SK-N-SH (cell line): ENCODE measurements around the gene SNHG17. TPM values are rescaled to one million over a fixed set of nuclear protein-coding genes. Genes with fewer than 3 reads are reported as not detected.

ENCODE experiments used
- CTCF ChIA-PET: fragments of 300-600, 350-600 bp; formaldehyde crosslinking; extraction: SDS; loops from one replicate; lab custom pipeline; 2021; lab: Yijun Ruan, JAX
- POLR2A ChIA-PET: fragments of 350-600 bp; sonication (Branson Sonifier 250); formaldehyde crosslinking; extraction: SDS; loops from one replicate; lab custom pipeline; 2020; ENCODE audit warnings: antibody characterized with exemption, inconsistent platforms; lab: Yijun Ruan, JAX
- DNase-seq: peaks from one replicate; pipeline ENCODE4 v3.0.0; 2012
- H2AFZ ChIP-seq: fragments of 200-600 bp; sonication (generic); 2 replicates; pipeline ENCODE4 v1.8.1; 2016; ENCODE audit warnings: antibody characterized with exemption, mild to moderate bottlenecking, low read depth
- H3F3A ChIP-seq: fragments of 200-600 bp; sonication (generic); replicated peaks from 2 replicates; pipeline ENCODE3; 2016; ENCODE audit warnings: antibody characterized with exemption, mild to moderate bottlenecking; ENCODE audit not compliant: insufficient read depth
- H3K27ac ChIP-seq, 2 experiments: fragments of 200-500 bp in 1 of 2; fragments of 200-600 bp in 1 of 2; sonication (Bioruptor generic) in 1 of 2; sonication (generic), shearing (Covaris generic) in 1 of 2; 2 replicates each; pipeline versions ENCODE4 v1.5.1 to v1.6.1; 2014 to 2016; ENCODE audit warnings: low read depth in 2 of 2, inconsistent platforms in 1 of 2, low read length in 1 of 2, mild to moderate bottlenecking in 1 of 2, mixed read lengths in 1 of 2
- H3K27me3 ChIP-seq: fragments of 200-600 bp; sonication (generic), shearing (Covaris generic); 2 replicates; pipeline ENCODE4 v1.6.1; 2016; ENCODE audit warnings: mixed run types; ENCODE audit not compliant: insufficient read depth
- H3K36me3 ChIP-seq, 2 experiments: fragments of 200-500 bp in 1 of 2; fragments of 200-600 bp in 1 of 2; sonication (Bioruptor generic) in 1 of 2; sonication (generic) in 1 of 2; replicated peaks in 1 of 2; 2 replicates each; pipeline versions ENCODE3 to v1.5.1; 2014 to 2016; ENCODE audit warnings: low read length in 1 of 2, mild to moderate bottlenecking in 1 of 2; ENCODE audit not compliant: insufficient read depth in 2 of 2, control insufficient read depth in 1 of 2
- H3K4me1 ChIP-seq, 2 experiments: fragments of 200-500 bp in 1 of 2; fragments of 200-600 bp in 1 of 2; sonication (Bioruptor generic) in 1 of 2; sonication (generic), shearing (Covaris generic) in 1 of 2; 2 replicates each; pipeline versions ENCODE4 v1.5.1 to v1.6.1; 2014 to 2016; ENCODE audit warnings: low read depth in 1 of 2, low read length in 1 of 2, mixed run types in 1 of 2; ENCODE audit not compliant: insufficient read depth in 2 of 2, control insufficient read depth in 1 of 2
- H3K4me2 ChIP-seq: fragments of 200-600 bp; sonication (generic), shearing (Covaris generic); 2 replicates; pipeline ENCODE4 v1.6.1; 2017; ENCODE audit warnings: mixed run types
- H3K4me3 ChIP-seq, 2 experiments: fragments of 200-500 bp in 1 of 2; fragments of 200-600 bp in 1 of 2; sonication (Bioruptor generic) in 1 of 2; sonication (generic), shearing (Covaris generic) in 1 of 2; 2 replicates each; pipeline versions ENCODE4 v1.5.1 to v1.8.1; 2014 to 2016; ENCODE audit warnings: low read depth in 2 of 2, inconsistent platforms in 1 of 2, low read length in 1 of 2, mild to moderate bottlenecking in 1 of 2, mixed read lengths in 1 of 2, moderate library complexity in 1 of 2
- H3K79me2 ChIP-seq: fragments of 200-600 bp; sonication (generic); 2 replicates; pipeline ENCODE4 v1.8.1; 2017; ENCODE audit warnings: mild to moderate bottlenecking; ENCODE audit not compliant: insufficient read depth
- H3K9ac ChIP-seq: fragments of 200-600 bp; sonication (generic); 2 replicates; pipeline ENCODE4 v1.6.1; 2017; ENCODE audit warnings: mixed run types
- H3K9me2 ChIP-seq: fragments of 200-600 bp; sonication (generic); 2 replicates; pipeline ENCODE4 v1.6.1; 2017; ENCODE audit warnings: mixed run types
- H3K9me3 ChIP-seq: fragments of 200-600 bp; sonication (generic); 2 replicates; pipeline ENCODE4 v1.6.1; 2017; ENCODE audit warnings: mixed run types, mild to moderate bottlenecking, moderate library complexity
- H4K20me1 ChIP-seq: fragments of 200-600 bp; sonication (generic); 2 replicates; pipeline ENCODE4 v1.6.1; 2017; ENCODE audit warnings: mild to moderate bottlenecking, mixed run types; ENCODE audit not compliant: insufficient read depth
- CHD2 ChIP-seq: fragments of 150-350 bp; IDR thresholded peaks from 2 replicates; pipeline ENCODE4 v1.6.1; 2018; ENCODE audit warnings: low read length; ENCODE audit not compliant: partially characterized antibody
- EP300 ChIP-seq, 2 experiments: IDR thresholded peaks; 2 replicates each; pipeline versions ENCODE4 v1.4.0 to v1.6.1; 2012; ENCODE audit warnings: borderline replicate concordance in 1 of 2, low read depth in 1 of 2, low read length in 1 of 2
- FOSL2 ChIP-seq: IDR thresholded peaks from 2 replicates; pipeline ENCODE4 v1.4.0; 2012; ENCODE audit warnings: low read depth, mild to moderate bottlenecking, moderate library complexity, borderline replicate concordance
- FOXJ3 ChIP-seq: sonication (generic); formaldehyde crosslinking; IDR thresholded peaks from 2 replicates; pipeline ENCODE4 v1.5.1; 2020; ENCODE audit warnings: mild to moderate bottlenecking, missing genetic modification reagents
- FOXM1 ChIP-seq: IDR thresholded peaks from 2 replicates; pipeline ENCODE4 v1.4.0; 2012; ENCODE audit warnings: low read depth, mild to moderate bottlenecking
- GABPA ChIP-seq: IDR thresholded peaks from 2 replicates; pipeline ENCODE4 v1.4.0; 2012; ENCODE audit warnings: low read depth, mild to moderate bottlenecking
- MAX ChIP-seq: IDR thresholded peaks from 2 replicates; pipeline ENCODE4 v1.4.0; 2012; ENCODE audit warnings: low read depth
- MEF2A ChIP-seq: IDR thresholded peaks from 2 replicates; pipeline ENCODE4 v1.4.0; 2012; ENCODE audit warnings: low read depth, borderline replicate concordance
- NFIC ChIP-seq: IDR thresholded peaks from 2 replicates; pipeline ENCODE4 v1.4.0; 2012; ENCODE audit warnings: borderline replicate concordance
- RCOR1 ChIP-seq: fragments of 150-350 bp; IDR thresholded peaks from 2 replicates; pipeline ENCODE4 v1.6.1; 2017; ENCODE audit warnings: antibody characterized with exemption, low read length
- RFX5 ChIP-seq: IDR thresholded peaks from 2 replicates; pipeline ENCODE4 v1.6.1; 2012; ENCODE audit warnings: mild to moderate bottlenecking, improper control_type of control experiment, low read length
- RXRA ChIP-seq: IDR thresholded peaks from 2 replicates; pipeline ENCODE4 v1.4.0; 2012; ENCODE audit warnings: low read depth, mild to moderate bottlenecking, borderline replicate concordance
- YY1 ChIP-seq: IDR thresholded peaks from 2 replicates; pipeline ENCODE4 v1.4.0; 2012; ENCODE audit warnings: low read depth, mild to moderate bottlenecking
- ZBTB33 ChIP-seq: IDR thresholded peaks from 2 replicates; pipeline ENCODE4 v1.4.0; 2012; ENCODE audit warnings: low read depth, borderline replicate concordance
- WGBS: methylation state at CpG from one replicate; pipeline ENCODE4 v1.1.6; 2017; ENCODE audit warnings: low lambda C conversion rate; 5-methylcytosine and 5-hydroxymethylcytosine counted together
- polyA plus RNA-seq, 3 experiments: library from polyadenylated mRNA; depleted of rRNA; stranded (reverse); fragments of >200 nt; gene quantifications; 2 replicates each; pipeline ENCODE4 v1.2.3, GENCODE V29; 2012
- TF ChIP-seq, protein P1 (sequence below): fragments of 150-350 bp; IDR thresholded peaks from 2 replicates; pipeline ENCODE4 v1.6.1; 2016; ENCODE audit warnings: mild to moderate bottlenecking, low read depth, low read length

SNHG17 gene
- polyA plus RNA-seq, 1 of the 3 experiments (the other 2 are of a cell fraction): 40.3 TPM

GRCh38 chr20:38445901-38446425, 10.8 kb upstream of the SNHG17 start:
- CTCF ChIA-PET: interaction anchor here (0.6 to 4.2 kb wide), 24 partner anchors 8 to 603 kb away, joined by 3 to 75 read pairs (median 4); partner anchors contain the start of genes RALGAPB and SNHG17

GRCh38 chr20:38445381-38445796, 10.3 kb upstream of the SNHG17 start:
- CTCF ChIA-PET: interaction anchor here (1.0 to 4.2 kb wide), 10 partner anchors 10 to 125 kb away, joined by 3 to 75 read pairs (median 7); partner anchors contain the start of genes RALGAPB and SNHG17
- H3K9ac ChIP-seq: no peak overlapping the region
- H3K27ac ChIP-seq: no peak overlapping the region
- DNase-seq: no peak
- no peak overlapping the region for H3K4me3 ChIP-seq
- H4K20me1 ChIP-seq: no peaks in the 10 kb centered on the region
- TF ChIP-seq RCOR1 (no peak), NFIC (no peak), MAX (no peak), MEF2A (no peak), CHD2 (no peak), YY1 (no peak), ZBTB33 (no peak), EP300 (IDR thresholded peaks at IDR 0.05; ENCODE audit: borderline replicate concordance in 1 of 2, low read depth in 1 of 2, low read length in 1 of 2) (no peak), RXRA (no peak), FOSL2 (no peak), FOXM1 (no peak)
- TF ChIP-seq, protein P1, sequence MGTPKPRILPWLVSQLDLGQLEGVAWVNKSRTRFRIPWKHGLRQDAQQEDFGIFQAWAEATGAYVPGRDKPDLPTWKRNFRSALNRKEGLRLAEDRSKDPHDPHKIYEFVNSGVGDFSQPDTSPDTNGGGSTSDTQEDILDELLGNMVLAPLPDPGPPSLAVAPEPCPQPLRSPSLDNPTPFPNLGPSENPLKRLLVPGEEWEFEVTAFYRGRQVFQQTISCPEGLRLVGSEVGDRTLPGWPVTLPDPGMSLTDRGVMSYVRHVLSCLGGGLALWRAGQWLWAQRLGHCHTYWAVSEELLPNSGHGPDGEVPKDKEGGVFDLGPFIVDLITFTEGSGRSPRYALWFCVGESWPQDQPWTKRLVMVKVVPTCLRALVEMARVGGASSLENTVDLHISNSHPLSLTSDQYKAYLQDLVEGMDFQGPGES: no peak
- H3K79me2 ChIP-seq: peaks cover 20% of the 10 kb centered on the region
- POLR2A ChIA-PET: interaction anchor here (4.1 kb wide), 1 partner anchor 12 kb away, joined by 83 read pairs; the partner anchor contains the start of gene SNHG17
- H3K9me3 ChIP-seq: no peaks in the 10 kb centered on the region
- H3K4me2 ChIP-seq: no peak overlapping the region
- H3K36me3 ChIP-seq: peaks cover 10 to 19% of the 10 kb centered on the region in 2 experiments
- no peaks in the 10 kb centered on the region for H3K27me3 ChIP-seq
- H3K4me1 ChIP-seq: peaks cover 10 to 13% of the 10 kb centered on the region in 2 experiments; a peak in 1 of 4 replicates
- H3K9me2 ChIP-seq: no peaks in the 10 kb centered on the region
- peak overlapping the region; percentile 97; the same call in 1 of the 2 replicates for H2AFZ ChIP-seq
- H3F3A ChIP-seq: no peaks in the 10 kb centered on the region
- 81% methylated on average over 3 of the region's 3 CpGs for WGBS

More at GRCh38 chr20:38445901-38446425, 10.8 kb upstream of the SNHG17 start:
- Histone ChIP-seq H3K79me2 (peaks cover 20% of the 10 kb centered on the region), H3K36me3 (peaks cover 10 to 25% of the 10 kb centered on the region in 2 experiments), H3K9me2 (no peaks in the 10 kb centered on the region), H3K27ac (no peak overlapping the region; a peak in 1 of 4 replicates), H2AFZ (peak overlapping the region; percentile 97), H3K4me2 (peak overlapping the region; percentile 100; the same call in 1 of the 2 replicates), H3K4me3 (peak overlapping the region; percentile 87 to 88; a peak in 3 of 4 replicates)
- POLR2A ChIA-PET: interaction anchor here (0.6 to 4.1 kb wide), 10 partner anchors 8 to 438 kb away, joined by 3 to 83 read pairs (median 4); partner anchors contain the start of genes RALGAPB and SNHG17
- TF ChIP-seq GABPA: no peak
- TF ChIP-seq, protein P1: no peak
- no peak for TF ChIP-seq YY1
- TF ChIP-seq RFX5: no peak
- TF ChIP-seq FOXJ3 (CRISPR knock-in tag): no peak
- TF ChIP-seq, all 33 proteins: peak for 0
- Histone ChIP-seq H3K27me3 (no peaks in the 10 kb centered on the region), H4K20me1 (no peaks in the 10 kb centered on the region), H3K9ac (peak overlapping the region; percentile 99; the same call in 1 of the 2 replicates), H3K4me1 (peaks cover 10 to 13% of the 10 kb centered on the region in 2 experiments; a peak in 1 of 4 replicates), H3K9me3 (no peaks in the 10 kb centered on the region), H3F3A (no peaks in the 10 kb centered on the region)
- DNase-seq: no peak
- 76% methylated on average over 6 of the region's 6 CpGs for WGBS
